Body of pancreas (tissue), 4 donors: ENCODE results near the gene CHST8.

Experiments
- CTCF ChIP-seq, 7 experiments: fragments of 450-650 bp in 4 of 7; fragments of 200-600 bp in 3 of 7; sonication (generic) in 3 of 7; IDR thresholded peaks; one replicate each; pipeline ENCODE4 v1.5.1; 2016 to 2019; ENCODE audit warnings: antibody characterized with exemption in 7 of 7
- POLR2A ChIP-seq, 3 donors: fragments of 450-650 bp; IDR thresholded peaks; one replicate each; pipeline ENCODE4 v1.6.1; 2016; ENCODE audit warnings: antibody characterized with exemption in 3 of 3, mild to moderate bottlenecking in 2 of 3

GRCh38 chr19:33640773-33641172 is 19.0 kb downstream of the CHST8 start:
- no peak for TF ChIP-seq POLR2A (IDR thresholded peaks at IDR 0.05)
- no peak for TF ChIP-seq CTCF (IDR thresholded peaks at IDR 0.05)
